Endothelial cell of umbilical vein (primary cell): ENCODE measurements around the gene SLC25A33. TPM values are rescaled to one million over a fixed set of nuclear protein-coding genes. Genes with fewer than 3 reads are reported as not detected.

Experiments
- BruUV-seq: library from RNA; stranded (reverse); fragments of 400-500 nt; replicated peaks from 2 replicates; lab custom pipeline; 2021; lab: Mats Ljungman, UMichigan
- CTCF ChIA-PET: fragments of 300-600, 350-600 bp; sonication (Branson Sonifier 250); formaldehyde crosslinking; loops from one replicate; lab custom pipeline; 2021; ENCODE audit warnings: antibody characterized with exemption, inconsistent platforms; lab: Charles Lee
- POLR2A ChIA-PET: fragments of 300-600, 350-600 bp; sonication (Branson Sonifier 250); formaldehyde crosslinking; loops from one replicate; lab custom pipeline; 2021; ENCODE audit warnings: antibody characterized with exemption, inconsistent platforms; lab: Charles Lee
- DNase-seq: peaks from one replicate; pipeline ENCODE4 v3.0.0-alpha.2; 2011; ENCODE audit warnings: low read depth, low spot score
- FAIRE-seq: peaks from 2 replicates; lab custom pipeline; 2011; peaks lifted over from hg19 to GRCh38; lab: Jason Lieb, UNC
- H2AFZ ChIP-seq: 2 replicates; pipeline ENCODE4 v1.6.0; 2012; ENCODE audit warnings: low read depth, low read length, control low read depth, inconsistent platforms
- H3K27ac ChIP-seq: 2 replicates; pipeline ENCODE4 v1.5.1; 2011; ENCODE audit warnings: low read depth, mild to moderate bottlenecking, control low read depth, low read length, moderate library complexity; ENCODE audit not compliant: insufficient read depth
- H3K27me3 ChIP-seq, 2 experiments: 2 replicates each; pipeline versions ENCODE4 v1.6.0 to v1.6.1; 2011; ENCODE audit warnings: low read length in 2 of 2, mixed read lengths in 1 of 2; ENCODE audit not compliant: control insufficient read depth in 2 of 2, insufficient read depth in 2 of 2
- H3K36me3 ChIP-seq, 2 experiments: 2 replicates in 1 of 2; 3 replicates in 1 of 2; pipeline ENCODE4 v1.5.1; 2011; ENCODE audit warnings: low read length in 2 of 2, mild to moderate bottlenecking in 1 of 2, moderate library complexity in 1 of 2; ENCODE audit not compliant: control insufficient read depth in 2 of 2, insufficient read depth in 2 of 2; ENCODE audit errors: extremely low read depth in 1 of 2
- H3K4me1 ChIP-seq: 3 replicates; pipeline ENCODE4 v1.5.1; 2011; ENCODE audit warnings: mild to moderate bottlenecking, low read length; ENCODE audit not compliant: control insufficient read depth, insufficient read depth; ENCODE audit errors: extremely low read depth
- H3K4me2 ChIP-seq: 2 replicates; pipeline ENCODE4 v1.6.1; 2011; ENCODE audit warnings: low read length, control low read depth, mixed read lengths; ENCODE audit not compliant: insufficient read depth
- H3K4me3 ChIP-seq, 3 experiments: fragments of 200-600 bp in 1 of 3; sonication (generic), shearing (Covaris generic) in 1 of 3; replicated peaks in 1 of 3; 2 replicates each; pipeline ENCODE4 v1.5.1; 2011 to 2016; ENCODE audit warnings: control low read depth in 3 of 3, low read length in 3 of 3, mild to moderate bottlenecking in 2 of 3, inconsistent platforms in 1 of 3, low read depth in 1 of 3, moderate library complexity in 1 of 3; ENCODE audit not compliant: insufficient read depth in 1 of 3
- H3K79me2 ChIP-seq: 2 replicates; pipeline ENCODE4 v1.6.0; 2012; ENCODE audit warnings: low read length, inconsistent platforms; ENCODE audit not compliant: control insufficient read depth, insufficient read depth
- H3K9ac ChIP-seq: replicated peaks from 2 replicates; pipeline ENCODE3; 2011; ENCODE audit warnings: low read length, control low read depth; ENCODE audit not compliant: insufficient read depth; ENCODE audit errors: extremely low read depth
- H3K9me1 ChIP-seq: replicated peaks from 3 replicates; pipeline ENCODE4 v1.6.0; 2011; ENCODE audit warnings: mild to moderate bottlenecking, low read length; ENCODE audit not compliant: control insufficient read depth, insufficient read depth; ENCODE audit errors: extremely low read depth
- H3K9me3 ChIP-seq: replicated peaks from 2 replicates; pipeline ENCODE4 v1.5.1; 2012; ENCODE audit warnings: low read length, inconsistent platforms; ENCODE audit not compliant: control insufficient read depth, insufficient read depth
- H4K20me1 ChIP-seq: replicated peaks from 2 replicates; pipeline ENCODE3; 2011; ENCODE audit warnings: mild to moderate bottlenecking, low read length; ENCODE audit not compliant: control insufficient read depth, insufficient read depth; ENCODE audit errors: extremely low read depth
- EZH2 ChIP-seq: IDR thresholded peaks from 2 replicates; pipeline ENCODE4 v1.6.1; 2012; ENCODE audit warnings: borderline replicate concordance, low read depth, mild to moderate bottlenecking, moderate library complexity, low read length, inconsistent platforms; ENCODE audit not compliant: severe bottlenecking
- FOS ChIP-seq: IDR thresholded peaks from 2 replicates; pipeline ENCODE4 v1.6.1; 2011; ENCODE audit warnings: mild to moderate bottlenecking, low read length, moderate library complexity, borderline replicate concordance; ENCODE audit not compliant: insufficient read depth
- GATA2 ChIP-seq: IDR thresholded peaks from 2 replicates; pipeline ENCODE4 v1.7.0; 2011; ENCODE audit warnings: low read depth, mild to moderate bottlenecking, moderate library complexity, mixed read lengths, low read length; ENCODE audit not compliant: insufficient read length, insufficient read depth
- JUN ChIP-seq: IDR thresholded peaks from 2 replicates; pipeline ENCODE4 v1.6.1; 2011; ENCODE audit warnings: borderline replicate concordance, low read depth; ENCODE audit not compliant: insufficient read length, insufficient read depth
- MAX ChIP-seq: IDR thresholded peaks from 2 replicates; pipeline ENCODE4 v1.6.1; 2011; ENCODE audit not compliant: insufficient read depth, insufficient read length
- POLR2AphosphoS5 ChIP-seq: IDR thresholded peaks from 2 replicates; pipeline ENCODE4 v1.6.1; 2012; ENCODE audit warnings: low read depth, mild to moderate bottlenecking, control low read depth, low read length, moderate library complexity; ENCODE audit not compliant: insufficient read depth
- dilution Hi-C: fragments of 300-500 bp; cut with MboI; formaldehyde crosslinking; loops from one replicate; pipeline ENCODE4 v1.15.0; 2019; ENCODE audit warnings: low sequenced_read_pairs; ENCODE audit not compliant: extremely low pct_ligation_motif_present
- intact Hi-C: fragments of 100-400 bp; cut with micrococcal nuclease; formaldehyde crosslinking; loops from one replicate; pipeline ENCODE4 v1.10.0; 2022
- polyA plus RNA-seq, 4 experiments: library from polyadenylated mRNA; depleted of rRNA in 3 of 4; stranded (reverse) in 3 of 4; unstranded in 1 of 4; fragments of >200 nt; gene quantifications; 2 replicates each; pipeline versions ENCODE4 v1.2.1 to v1.2.3, GENCODE V29; 2011 to 2012; ENCODE audit warnings: missing spikeins in 1 of 4
- total RNA-seq: library from RNA; stranded (reverse); gene quantifications from 2 replicates; pipeline ENCODE4 v1.2.3, GENCODE V29; 2021

Gene SLC25A33
- total and polyA plus RNA-seq, 2 donors (not counting 3 experiments of a cell fraction or from before 2014, with no cell fraction given), result 3.8 to 6.6 TPM

GRCh38 chr1:9630331-9631111, 91.3 kb downstream of the SLC25A33 start:
- H3K79me2 ChIP-seq, result no peaks in the 10 kb centered on the region
- intact Hi-C loops (no loop called here), dilution Hi-C loops (no loop called here)
- POLR2A ChIA-PET, result no interaction called here
- H3K4me1 ChIP-seq, result no peaks in the 10 kb centered on the region
- H3K27me3 ChIP-seq, result no peaks in the 10 kb centered on the region
- H4K20me1 ChIP-seq, result no peaks in the 10 kb centered on the region
- TF ChIP-seq POLR2AphosphoS5 (no peak), EZH2 (no peak), MAX (no peak), GATA2 (no peak), JUN (no peak), FOS (no peak)
- BruUV-seq, result no TSS peak
- H3K4me2 ChIP-seq, result no peak overlapping the region
- no peaks in the 10 kb centered on the region for H3K9me1 ChIP-seq
- no peak for FAIRE-seq
- no peaks in the 10 kb centered on the region for H3K9me3 ChIP-seq
- H3K27ac ChIP-seq, result no peak overlapping the region
- no peak overlapping the region for H3K4me3 ChIP-seq
- H3K9ac ChIP-seq, result no peak overlapping the region
- no peaks in the 10 kb centered on the region for H3K36me3 ChIP-seq
- CTCF ChIA-PET, result interaction anchor here (1.0 to 1.3 kb wide), 3 partner anchors 15 to 238 kb away, joined by 3 to 10 read pairs (median 3); no protein-coding TSS in a partner anchor
- no peak overlapping the region for H2AFZ ChIP-seq
- no peak for DNase-seq
